ENCODE measurements around the gene C11orf71. TPM values are rescaled to one million over a fixed set of nuclear protein-coding genes. Genes with fewer than 3 reads are reported as not detected.

C11orf71 gene
- total RNA-seq, 2 experiments from 2014 or later, result 5.0 to 5.5 TPM

Other genes with a start within 250 kb of the C11orf71 start
- gene NNMT, start 104.1 kb downstream of the C11orf71 start, total RNA-seq, result not detected
- gene RBM7, start 155 bp upstream of the C11orf71 start, total RNA-seq, result 10 to 100 TPM; 44.0 to 45.4 TPM
- gene REXO2, start 39.0 kb upstream of the C11orf71 start, total RNA-seq, result 10 to 100 TPM; 60.1 to 62.0 TPM
- gene NXPE1, start 159.4 kb upstream of the C11orf71 start, total RNA-seq, result not detected
- gene NXPE4, start 195.3 kb upstream of the C11orf71 start, total RNA-seq, result not detected